HG03108 (cell line): ENCODE results near the gene MTERF1.
A peak's percentile ranks its signal among the peaks of the same experiment; 100 is the strongest.
"Not testable (repeated sequence)": the region's sequence is repeated elsewhere in the genome, so short reads cannot be mapped to it uniquely, and the experiment has no call there.

Experiments
- ATAC-seq: cut with Tn5 transposase; IDR thresholded peaks from one replicate; pipeline ENCODE4 v1.9.1; 2021; ENCODE audit warnings: moderate library complexity; ENCODE audit not compliant: unreplicated experiment

MTERF1 gene, protein sequence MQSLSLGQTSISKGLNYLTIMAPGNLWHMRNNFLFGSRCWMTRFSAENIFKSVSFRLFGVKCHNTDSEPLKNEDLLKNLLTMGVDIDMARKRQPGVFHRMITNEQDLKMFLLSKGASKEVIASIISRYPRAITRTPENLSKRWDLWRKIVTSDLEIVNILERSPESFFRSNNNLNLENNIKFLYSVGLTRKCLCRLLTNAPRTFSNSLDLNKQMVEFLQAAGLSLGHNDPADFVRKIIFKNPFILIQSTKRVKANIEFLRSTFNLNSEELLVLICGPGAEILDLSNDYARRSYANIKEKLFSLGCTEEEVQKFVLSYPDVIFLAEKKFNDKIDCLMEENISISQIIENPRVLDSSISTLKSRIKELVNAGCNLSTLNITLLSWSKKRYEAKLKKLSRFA

DNA sequence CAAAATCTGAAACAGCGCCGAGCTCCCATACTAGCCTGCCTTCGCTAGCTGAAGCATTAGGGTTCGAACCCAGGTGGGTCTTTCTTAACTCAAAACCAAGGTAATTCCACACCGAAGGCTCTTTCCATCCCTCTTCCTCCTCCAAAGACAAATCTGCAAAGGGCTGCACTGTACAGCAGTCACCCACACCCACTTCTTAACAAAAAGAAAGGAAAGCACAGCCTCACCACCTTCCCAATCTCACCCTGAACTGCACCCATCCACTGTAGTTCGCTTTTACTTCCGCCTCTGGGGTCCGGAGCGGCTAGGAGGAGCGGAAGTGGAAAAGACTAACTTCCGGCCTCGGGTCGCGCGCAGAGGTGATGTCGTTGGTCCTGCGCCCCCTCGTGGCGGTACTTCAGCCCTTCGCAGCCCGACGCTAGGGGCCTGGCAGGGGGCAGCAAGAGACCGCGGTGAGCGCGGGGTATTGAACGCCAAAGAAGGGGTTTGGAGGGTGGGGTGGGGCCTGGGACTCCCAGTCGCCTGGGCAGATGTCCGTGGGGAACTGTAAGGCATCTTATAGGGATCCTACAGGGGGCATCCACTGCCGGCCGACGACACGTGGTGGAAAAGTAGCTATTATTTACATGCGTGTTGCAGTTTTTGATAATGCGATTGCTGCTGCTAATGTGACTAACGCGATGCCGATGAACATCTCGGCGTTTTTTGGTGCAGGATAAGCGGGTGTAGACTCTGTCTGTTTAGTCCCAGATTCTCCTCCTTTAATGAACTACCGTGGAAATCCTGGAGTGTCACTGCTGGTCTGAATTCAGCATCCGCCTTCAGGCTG lies at the start of gene MTERF1:
Gene MTERF1, minus strand, starts transcription at position 290 of the 829 bp plus-strand sequence. CDS start 619 bp downstream, outside the sequence.
- peak; percentile 99 for ATAC-seq

DNA sequence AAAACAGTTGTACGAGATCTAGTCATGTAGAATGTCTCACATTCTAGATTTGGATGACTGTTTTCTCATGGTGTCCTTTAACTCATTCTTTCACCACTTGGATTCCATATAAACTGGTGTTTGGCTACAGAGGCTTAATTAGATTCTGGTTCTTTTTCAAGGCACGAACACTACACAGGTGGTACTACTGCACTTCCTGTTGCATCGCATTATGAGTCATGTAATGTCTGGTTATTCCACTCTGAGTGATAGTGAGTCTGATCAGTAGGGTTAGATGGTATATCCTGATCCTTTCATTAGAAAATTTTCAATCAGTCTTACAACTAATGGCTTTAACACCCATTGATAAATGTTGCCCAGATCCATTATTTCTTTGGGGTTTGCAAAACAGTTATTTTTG lies 49.0 kb upstream of the MTERF1 start:
- ATAC-seq: no peak

DNA sequence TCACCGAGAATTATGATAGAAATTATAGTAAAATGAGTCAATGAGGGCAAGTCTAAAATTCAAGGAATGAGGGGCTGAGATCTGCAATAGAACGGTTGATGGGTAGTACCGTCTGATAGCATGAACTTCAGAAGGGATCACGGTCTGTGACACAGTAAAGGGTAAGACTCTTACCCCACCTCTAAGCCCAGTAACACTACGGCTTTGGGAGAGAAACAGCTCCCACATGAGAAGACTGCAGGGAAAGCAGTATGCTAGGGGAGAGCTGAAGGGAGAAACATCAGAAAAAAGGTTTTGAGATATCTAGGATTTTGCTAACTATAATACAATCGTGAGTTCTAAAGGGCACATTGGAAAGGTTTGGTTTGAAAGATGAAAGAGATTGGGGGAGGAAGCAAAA lies 47.4 kb upstream of the MTERF1 start:
- no peak for ATAC-seq

GRCh38 chr7:91922857-91923256 lies 42.4 kb upstream of the MTERF1 start:
- ATAC-seq: no peak

DNA sequence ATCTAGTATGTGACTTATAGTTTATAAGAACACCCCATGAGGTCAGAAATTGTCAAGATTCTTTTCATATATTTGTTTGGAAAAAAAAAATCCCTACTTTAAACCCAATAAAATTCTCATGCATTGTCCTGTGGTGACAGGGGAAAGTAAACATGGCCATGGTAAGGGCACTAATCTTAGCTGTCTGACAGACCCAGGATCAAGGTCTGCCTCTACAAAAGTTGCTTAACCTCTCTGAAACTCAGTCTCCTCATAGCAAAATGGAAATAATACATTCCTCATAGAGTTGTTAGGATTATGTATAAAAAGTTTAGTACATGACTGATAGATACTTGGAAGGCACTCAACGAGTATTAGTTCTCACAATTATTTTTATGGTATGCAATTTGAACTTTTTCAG lies 37.9 kb upstream of the MTERF1 start:
- no peak for ATAC-seq

DNA sequence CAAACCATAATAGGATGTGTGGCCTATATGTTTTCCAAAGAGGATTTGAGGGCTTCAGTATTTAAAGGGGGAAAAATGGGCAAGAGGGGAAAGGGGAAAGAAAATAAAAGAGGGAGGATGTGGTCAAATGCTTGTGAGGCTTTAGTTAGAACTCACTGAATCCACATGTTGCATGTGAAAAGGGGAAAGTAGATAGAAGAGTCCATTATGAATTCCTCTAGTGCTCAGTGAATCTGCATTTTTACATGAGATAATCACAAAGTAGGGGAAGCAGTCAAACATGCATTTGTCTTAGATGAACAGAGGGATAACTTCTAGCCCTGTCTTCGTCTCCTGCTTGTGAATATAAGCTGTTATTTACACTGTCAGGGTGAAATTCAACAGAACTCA lies 35.5 kb upstream of the MTERF1 start:
- ATAC-seq: no peak

- no peak for ATAC-seq
Observed at GRCh38 chr7:91915401-91916050, 35.0 kb upstream of the MTERF1 start.

GRCh38 chr7:91913612-91914011 lies 33.1 kb upstream of the MTERF1 start:
- no peak for ATAC-seq

DNA sequence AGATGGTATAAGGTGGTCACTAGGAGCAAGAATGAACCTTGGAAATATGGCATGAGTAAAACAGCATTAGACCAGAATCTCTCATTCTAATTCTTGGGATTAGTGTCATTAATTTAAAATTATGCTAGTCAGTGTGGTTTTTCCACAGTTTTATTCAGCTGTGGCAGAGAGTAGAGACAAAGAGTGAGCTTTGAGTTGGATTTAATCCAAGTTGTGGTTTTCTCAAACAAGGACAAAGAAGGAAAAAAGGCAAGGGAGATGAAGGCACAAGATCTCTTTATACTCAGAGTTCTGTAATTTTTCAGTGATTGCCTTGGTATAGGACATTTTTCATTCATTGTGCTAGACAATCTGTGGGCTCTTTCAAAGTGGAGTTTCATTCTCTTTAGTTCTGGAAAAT lies 32.0 kb upstream of the MTERF1 start:
- ATAC-seq: no peak

DNA sequence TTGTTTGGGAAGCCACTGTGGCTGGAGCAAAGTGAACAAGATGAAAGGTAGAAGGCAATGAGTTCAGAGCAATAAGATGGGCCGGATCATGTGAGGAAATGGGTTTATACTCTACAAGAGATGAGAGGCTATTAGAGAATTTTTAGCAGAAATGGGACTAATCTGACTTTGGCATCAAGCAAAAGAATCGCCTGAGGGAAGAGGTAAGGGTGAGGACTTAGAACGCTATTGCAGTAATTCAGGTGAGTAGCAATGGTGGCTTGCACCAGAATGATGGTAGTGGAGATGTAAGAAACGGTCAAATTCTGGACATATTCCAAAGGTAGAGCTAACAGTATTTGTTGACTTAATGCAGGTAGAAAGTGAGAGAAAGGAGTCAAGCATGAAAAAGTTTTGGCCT lies 30.6 kb upstream of the MTERF1 start:
- no peak for ATAC-seq

DNA sequence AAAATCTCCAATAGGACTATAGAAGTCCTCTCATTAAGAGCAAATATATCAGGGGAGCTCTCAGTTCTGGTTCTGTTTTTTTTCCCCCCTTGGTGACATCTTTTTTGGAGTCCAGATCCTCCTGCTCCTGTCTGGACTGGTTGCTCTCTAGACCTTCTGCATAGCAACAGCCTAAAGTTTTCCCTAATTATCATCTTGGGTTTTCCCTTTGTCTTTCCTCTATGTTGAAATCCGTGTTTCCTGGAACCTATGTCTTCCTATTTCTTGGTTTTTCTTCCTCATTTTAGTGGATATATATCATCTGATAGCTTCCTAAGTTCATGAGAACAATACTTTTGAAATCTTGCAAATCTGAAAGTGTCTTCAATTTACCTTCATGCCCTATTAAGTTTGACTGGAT lies 29.7 kb upstream of the MTERF1 start:
- no peak for ATAC-seq

DNA sequence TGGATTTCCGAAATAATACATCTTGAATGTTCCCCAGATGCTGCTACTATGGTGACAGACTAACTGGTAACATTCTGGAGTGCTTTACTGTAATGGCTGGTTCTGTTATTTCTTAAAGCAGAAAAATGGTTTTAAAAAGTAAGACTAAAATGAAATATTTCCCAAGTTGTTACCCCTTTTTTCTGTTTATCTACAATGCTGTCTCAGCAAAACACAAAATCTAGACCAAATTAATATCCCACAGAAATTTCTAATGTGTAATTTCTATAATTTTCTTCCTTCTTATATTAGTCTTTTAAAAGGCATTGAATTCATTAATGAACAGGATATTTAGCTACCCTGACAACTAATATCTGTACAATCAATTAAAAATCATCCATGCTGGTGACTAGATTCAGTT lies 19.1 kb upstream of the MTERF1 start:
- ATAC-seq: no peak

DNA sequence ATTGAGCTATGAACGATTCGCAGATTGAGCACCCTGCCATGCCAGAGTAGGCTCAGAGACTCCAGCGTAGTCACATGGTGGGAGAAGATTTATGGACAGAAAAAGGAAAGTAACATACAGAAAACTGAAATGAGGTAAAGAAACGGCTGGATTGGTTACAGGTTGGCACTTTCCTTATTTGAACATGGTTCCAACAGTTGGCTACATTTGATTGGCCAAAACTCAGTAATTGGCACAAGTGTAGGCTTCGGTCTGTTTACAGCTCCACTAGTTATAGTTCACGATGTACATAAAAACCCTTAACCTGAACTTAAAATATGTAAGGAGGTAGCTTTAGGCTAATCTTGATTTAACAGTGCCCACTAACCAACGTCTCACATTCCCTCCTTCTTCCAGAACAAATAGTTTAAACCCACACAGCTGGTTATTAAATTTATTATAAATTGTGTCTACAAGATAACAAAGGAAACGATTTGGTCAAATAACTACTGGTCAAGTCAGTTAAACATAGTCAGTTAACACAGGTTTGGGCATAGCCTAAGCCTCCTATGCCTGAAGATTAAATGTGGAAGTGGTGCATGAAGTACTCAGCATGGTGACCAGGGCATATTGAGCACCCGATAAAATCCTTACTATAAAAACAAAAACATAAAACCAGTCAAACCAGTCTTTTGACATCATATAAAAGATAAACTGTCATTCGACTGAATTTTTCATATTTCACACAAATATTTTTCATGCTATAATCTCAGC lies 17.9 kb upstream of the MTERF1 start:
- ATAC-seq: no peak

DNA sequence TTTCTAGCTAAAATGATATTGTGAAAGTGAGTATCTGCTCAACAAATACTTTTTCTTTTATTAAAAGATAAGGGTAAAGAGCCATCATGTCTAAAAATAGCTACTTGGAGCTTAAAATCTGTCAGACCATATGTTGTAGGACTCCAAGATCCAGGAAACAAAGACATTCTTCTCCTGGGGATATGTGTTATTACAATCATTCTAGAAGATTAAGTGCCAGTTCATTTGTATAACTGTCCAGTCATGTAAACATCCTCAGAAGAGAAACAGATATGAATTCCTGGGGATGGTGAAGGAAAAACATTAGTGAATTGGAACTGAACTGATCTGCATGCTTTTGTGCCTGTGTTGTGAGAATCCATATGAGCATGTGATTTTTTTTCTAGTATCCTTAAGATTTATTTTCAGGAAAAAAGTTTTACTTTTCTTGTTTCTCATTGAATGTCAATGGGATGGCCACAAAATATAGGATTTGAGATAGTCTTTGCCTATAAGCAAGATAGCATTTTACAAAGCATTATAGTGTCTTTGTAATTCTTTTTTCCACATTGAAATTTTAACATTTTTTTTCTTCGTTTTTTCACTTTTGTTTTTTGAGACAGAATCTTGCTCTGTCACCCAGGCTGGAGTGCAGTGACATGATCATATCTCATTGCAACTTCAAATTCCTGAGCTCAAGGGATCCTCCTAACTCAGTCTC lies 14.4 kb upstream of the MTERF1 start:
- ATAC-seq: no peak

DNA sequence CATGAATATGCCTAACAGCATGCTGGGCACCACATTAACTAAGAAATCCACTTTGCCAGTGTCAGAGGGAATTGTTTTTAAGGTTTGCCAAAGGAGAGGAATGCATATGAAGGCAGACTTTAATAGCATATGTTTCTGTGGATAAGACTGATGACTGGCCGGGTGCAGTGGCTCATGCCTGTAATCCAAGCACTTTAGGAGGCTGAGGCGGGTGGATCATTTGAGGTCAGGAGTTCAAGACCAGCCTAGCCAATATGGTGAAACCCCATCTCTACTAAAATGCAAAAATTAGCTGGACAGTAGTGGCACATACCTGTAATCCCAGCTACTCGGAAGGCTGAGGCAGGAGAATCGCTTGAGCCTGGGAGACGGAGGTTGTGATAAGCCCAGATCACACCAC lies 13.2 kb upstream of the MTERF1 start:
- not testable (repeated sequence) for ATAC-seq

- no peak for ATAC-seq
Observed at GRCh38 chr7:91892821-91893340, 12.4 kb upstream of the MTERF1 start.

DNA sequence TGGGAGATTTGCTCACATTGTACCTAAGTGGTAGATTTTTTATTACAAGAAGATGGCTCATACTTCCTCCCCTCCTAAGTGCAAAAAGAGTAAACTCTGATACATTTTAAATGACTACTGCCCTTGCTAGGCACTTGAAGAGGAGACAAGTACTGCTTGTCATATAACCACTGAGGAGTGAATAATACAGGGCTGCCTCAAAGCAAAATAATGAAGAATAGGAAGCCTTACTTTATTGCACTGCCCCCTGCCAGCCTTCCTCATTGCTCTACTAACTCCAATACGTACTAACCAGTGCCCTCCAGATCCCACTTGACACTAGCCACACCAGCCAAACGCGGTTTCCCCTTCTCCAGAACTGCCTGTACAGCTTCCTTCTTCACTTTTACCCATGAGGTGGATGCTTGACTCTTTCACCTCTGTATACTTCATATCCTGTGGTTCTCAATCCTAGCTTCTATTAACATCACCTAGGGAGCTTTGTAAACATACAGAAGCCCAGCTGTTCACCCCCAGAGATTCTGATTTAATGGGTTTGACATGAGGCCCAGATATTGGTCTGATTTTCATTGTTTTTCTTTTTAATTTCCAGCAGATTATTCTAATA lies 11.7 kb upstream of the MTERF1 start:
- no peak for ATAC-seq

DNA sequence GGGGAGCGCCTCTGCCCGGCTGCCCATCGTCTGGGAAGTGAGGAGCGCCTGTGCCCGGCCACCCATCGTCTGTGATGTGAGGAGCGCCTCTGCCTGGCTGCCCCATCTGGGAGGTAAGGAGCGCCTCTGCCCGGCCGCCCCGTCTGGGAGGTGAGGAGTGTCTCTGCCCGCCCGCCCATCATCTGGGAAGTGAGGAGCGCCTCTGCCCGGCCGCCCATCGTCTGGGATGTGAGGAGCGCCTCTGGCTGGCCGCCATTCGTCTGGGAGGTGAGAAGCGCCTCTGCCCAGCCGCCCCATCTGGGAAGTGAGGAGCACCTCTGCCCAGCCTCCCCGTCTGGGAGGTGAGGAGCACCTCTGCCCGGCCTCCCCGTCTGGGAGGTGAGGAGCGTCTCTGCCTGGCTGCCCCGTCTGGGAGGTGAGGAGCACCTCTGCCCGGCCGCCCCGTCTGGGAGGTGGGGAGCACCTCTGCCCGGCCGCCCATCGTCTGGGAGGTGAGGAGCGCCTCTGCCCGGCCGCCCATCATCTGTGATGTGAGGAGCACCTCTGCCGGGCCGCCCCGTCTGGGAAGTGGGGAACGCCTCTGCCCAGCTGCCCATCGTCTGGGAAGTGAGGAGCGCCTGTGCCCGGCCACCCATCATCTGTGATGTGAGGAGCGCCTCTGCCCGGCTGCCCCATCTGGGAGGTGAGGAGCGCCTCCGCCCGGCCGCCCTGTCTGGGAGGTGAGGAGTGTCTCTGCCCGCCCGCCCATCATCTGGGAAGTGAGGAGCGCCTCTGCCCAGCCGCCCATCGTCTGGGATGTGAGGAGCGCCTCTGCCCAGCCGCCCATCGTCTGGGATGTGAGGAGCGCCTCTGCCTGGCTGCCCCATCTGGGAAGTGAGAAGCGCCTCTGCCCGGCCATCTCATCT lies 8.0 kb upstream of the MTERF1 start:
- not testable (repeated sequence) for ATAC-seq
